ENCODE measurements around the gene ZNF354B. TPM values are rescaled to one million over a fixed set of nuclear protein-coding genes. Genes with fewer than 3 reads are reported as not detected.
A peak's percentile ranks its signal among the peaks of the same experiment; 100 is the strongest.

Gene ZNF354B
- total RNA-seq, 1 experiment from 2014 or later, result 11.6 TPM

- POLR2A ChIA-PET, result no interaction called here
These were observed 24.2 kb downstream of the ZNF354B start for GRCh38 chr5:178883815-178884430.

More at GRCh38 chr5:178883815-178884430, 24.2 kb downstream of the ZNF354B start:
- Histone ChIP-seq H3K9me2 (ENCODE audit: insufficient read depth) (no peaks in the 10 kb centered on the region), H3K4me2 (ENCODE audit: low read length) (no peak overlapping the region), H3K79me2 (ENCODE audit: insufficient read depth, low read length) (no peaks in the 10 kb centered on the region), H4K20me1 (ENCODE audit: insufficient read depth) (no peaks in the 10 kb centered on the region), H3K9ac (ENCODE audit: low read length) (no peak overlapping the region), H3K36me3 (ENCODE audit: control insufficient read depth in 1 of 2, insufficient read depth in 2 of 2, low read length in 2 of 2) (peaks cover 2 to 61% of the 10 kb centered on the region in 2 experiments), H2AFZ (ENCODE audit: low read depth, low read length, poor library complexity, severe bottlenecking) (no peak overlapping the region), H3K4me1 (ENCODE audit: control insufficient read depth in 1 of 2, insufficient read depth in 2 of 2, low read length in 2 of 2) (no peaks in the 10 kb centered on the region), H3K27ac (ENCODE audit: low read depth, low read length) (no peak overlapping the region), H3K9me3 (ENCODE audit: control insufficient read depth in 1 of 2, insufficient read depth in 1 of 2, low read depth in 1 of 2, low read length in 2 of 2) (peaks cover 29 to 66% of the 10 kb centered on the region in 2 experiments), H3K27me3 (ENCODE audit: insufficient read depth, low read length) (no peaks in the 10 kb centered on the region), H3K4me3 (replicated peaks in 1 of 2; ENCODE audit: low read depth in 1 of 2, low read length in 2 of 2) (no peak overlapping the region)
- ATAC-seq (no peak), DNase-seq (ENCODE audit: low read depth, low spot score) (no peak)
- ChIA-PET RAD21 (ENCODE audit: low non-redundant PET in 1 of 2, low total read pairs in 2 of 2, uncharacterized antibody in 2 of 2, unreplicated experiment in 2 of 2) (no interaction called here), CTCF (no interaction called here)
- no TSS peak for BruUV-seq (replicated peaks)
- TF ChIP-seq ZNF274 (IDR thresholded peaks at IDR 0.05; ENCODE audit: low read depth, low read length) (peak; percentile 85), ZBTB33 (IDR thresholded peaks at IDR 0.05; ENCODE audit: extremely low read depth, insufficient replicate concordance, low read length) (no peak), EZH2phosphoT487 (IDR thresholded peaks at IDR 0.05; ENCODE audit: borderline replicate concordance) (no peak), ELF1 (IDR thresholded peaks at IDR 0.05; ENCODE audit: borderline replicate concordance, low read depth) (no peak), POLR2AphosphoS5 (IDR thresholded peaks at IDR 0.05; ENCODE audit: low read depth, low read length) (no peak), CEBPB (IDR thresholded peaks at IDR 0.05; ENCODE audit: low read depth) (no peak)
- intact Hi-C loops (cut with micrococcal nuclease), result no loop called here
